H1 (cell line): ENCODE data around the gene DLL1. TPM values are rescaled to one million over a fixed set of nuclear protein-coding genes. Genes with fewer than 3 reads are reported as not detected.
A peak's percentile ranks its signal among the peaks of the same experiment; 100 is the strongest.

Experiments
- ASH2L ChIP-seq: fragments of 200-600, 300-600 bp; sonication (generic); IDR thresholded peaks from one replicate; pipeline ENCODE4 v1.7.1; 2017; ENCODE audit warnings: low read length
- BCL11A ChIP-seq, 2 experiments: IDR thresholded peaks; one replicate each; pipeline ENCODE4 v1.6.1; 2011; ENCODE audit warnings: low read depth in 2 of 2, low read length in 2 of 2, mild to moderate bottlenecking in 2 of 2
- CBX5 ChIP-seq: fragments of 300-800, 300-1000 bp; sonication (generic); IDR thresholded peaks from 2 replicates; pipeline ENCODE4 v1.7.1; 2016; ENCODE audit warnings: antibody characterized with exemption, low read length, low read depth
- CHD2 ChIP-seq: IDR thresholded peaks from 2 replicates; pipeline ENCODE4 v1.6.1; 2012; ENCODE audit warnings: low read length, improper control_type of control experiment
- GABPA ChIP-seq: IDR thresholded peaks from 2 replicates; pipeline ENCODE4 v1.6.1; 2011; ENCODE audit warnings: mild to moderate bottlenecking, low read length, moderate library complexity, borderline replicate concordance; ENCODE audit not compliant: insufficient read depth
- GTF2F1 ChIP-seq: IDR thresholded peaks from 2 replicates; pipeline ENCODE4 v1.6.1; 2012; ENCODE audit warnings: low read depth, low read length, improper control_type of control experiment, borderline replicate concordance
- KDM4A ChIP-seq: IDR thresholded peaks from one replicate; pipeline ENCODE4 v1.7.1; 2012; ENCODE audit warnings: low read depth, mild to moderate bottlenecking, moderate library complexity, low read length, inconsistent platforms; ENCODE audit not compliant: severe bottlenecking
- PHF8 ChIP-seq: fragments of 200-600 bp; sonication (generic); conservative IDR thresholded peaks from 2 replicates; pipeline ENCODE4 v1.7.1; 2012; ENCODE audit warnings: low read depth, mild to moderate bottlenecking, inconsistent platforms, low read length, moderate library complexity
- POLR2A ChIP-seq, 2 experiments: IDR thresholded peaks; 1 replicate in 1 of 2; 2 replicates in 1 of 2; pipeline ENCODE4 v1.6.1; 2011; ENCODE audit warnings: low read depth in 2 of 2, low read length in 2 of 2, mild to moderate bottlenecking in 2 of 2; ENCODE audit errors: control extremely low read depth in 1 of 2
- POLR2AphosphoS5 ChIP-seq: IDR thresholded peaks from 2 replicates; pipeline ENCODE4 v1.6.1; 2011; ENCODE audit warnings: low read depth, low read length
- RBBP5 ChIP-seq: IDR thresholded peaks from 2 replicates; pipeline ENCODE4 v1.7.1; 2012; ENCODE audit warnings: low read depth, mild to moderate bottlenecking, inconsistent platforms, low read length, moderate library complexity, borderline replicate concordance
- RXRA ChIP-seq: IDR thresholded peaks from 2 replicates; pipeline ENCODE4 v1.6.1; 2011; ENCODE audit warnings: low read depth, mild to moderate bottlenecking, low read length, moderate library complexity; ENCODE audit not compliant: insufficient read depth
- SIRT6 ChIP-seq: IDR thresholded peaks from one replicate; pipeline ENCODE4 v1.7.1; 2012; ENCODE audit warnings: low read length, inconsistent platforms
- SIX5 ChIP-seq: IDR thresholded peaks from 2 replicates; pipeline ENCODE4 v1.6.1; 2011; ENCODE audit warnings: mild to moderate bottlenecking, low read depth, low read length
- SRF ChIP-seq: IDR thresholded peaks from 2 replicates; pipeline ENCODE4 v1.6.1; 2011; ENCODE audit warnings: mild to moderate bottlenecking, low read depth, low read length, moderate library complexity
- TAF1 ChIP-seq: IDR thresholded peaks from 2 replicates; pipeline ENCODE4 v1.6.1; 2011; ENCODE audit warnings: mild to moderate bottlenecking, low read depth, low read length
- TBP ChIP-seq: IDR thresholded peaks from 2 replicates; pipeline ENCODE4 v1.6.1; 2011; ENCODE audit warnings: low read depth, low read length, improper control_type of control experiment
- polyA plus RNA-seq, 7 experiments: library from polyadenylated mRNA; depleted of rRNA in 3 of 7; stranded (reverse) in 5 of 7; unstranded in 2 of 7; fragments of >200 nt in 5 of 7; fragments of 200-250 nt in 2 of 7; gene quantifications; 1 replicate in 5 of 7; 2 replicates in 1 of 7; 4 replicates in 1 of 7; pipeline versions ENCODE4 v1.2.1 to v1.2.3, GENCODE V29; 2011 to 2013; ENCODE audit warnings: missing spikeins in 2 of 7, mixed read lengths in 2 of 7
- total RNA-seq: library from RNA; stranded (reverse); fragmentation: NEBNext Ultra II Directional; extraction: Animal tissue kit (Norgen Biotek cat#: 25700); gene quantifications from 2 replicates; pipeline ENCODE4 v1.2.1, GENCODE V29; 2021
- TF ChIP-seq, protein P1 (sequence below): IDR thresholded peaks from 2 replicates; pipeline ENCODE4 v1.6.1; 2012; ENCODE audit warnings: inconsistent platforms
- TF ChIP-seq, protein P2 (sequence below): IDR thresholded peaks from 2 replicates; pipeline ENCODE4 v1.6.1; 2011; ENCODE audit warnings: low read depth, mild to moderate bottlenecking, low read length; ENCODE audit not compliant: insufficient read depth

DLL1 gene
- total and polyA plus RNA-seq, 2 of the 8 experiments (the other 6 are each of a cell fraction or from before 2014, with no cell fraction given), result 1.7 to 3.8 TPM

DNA sequence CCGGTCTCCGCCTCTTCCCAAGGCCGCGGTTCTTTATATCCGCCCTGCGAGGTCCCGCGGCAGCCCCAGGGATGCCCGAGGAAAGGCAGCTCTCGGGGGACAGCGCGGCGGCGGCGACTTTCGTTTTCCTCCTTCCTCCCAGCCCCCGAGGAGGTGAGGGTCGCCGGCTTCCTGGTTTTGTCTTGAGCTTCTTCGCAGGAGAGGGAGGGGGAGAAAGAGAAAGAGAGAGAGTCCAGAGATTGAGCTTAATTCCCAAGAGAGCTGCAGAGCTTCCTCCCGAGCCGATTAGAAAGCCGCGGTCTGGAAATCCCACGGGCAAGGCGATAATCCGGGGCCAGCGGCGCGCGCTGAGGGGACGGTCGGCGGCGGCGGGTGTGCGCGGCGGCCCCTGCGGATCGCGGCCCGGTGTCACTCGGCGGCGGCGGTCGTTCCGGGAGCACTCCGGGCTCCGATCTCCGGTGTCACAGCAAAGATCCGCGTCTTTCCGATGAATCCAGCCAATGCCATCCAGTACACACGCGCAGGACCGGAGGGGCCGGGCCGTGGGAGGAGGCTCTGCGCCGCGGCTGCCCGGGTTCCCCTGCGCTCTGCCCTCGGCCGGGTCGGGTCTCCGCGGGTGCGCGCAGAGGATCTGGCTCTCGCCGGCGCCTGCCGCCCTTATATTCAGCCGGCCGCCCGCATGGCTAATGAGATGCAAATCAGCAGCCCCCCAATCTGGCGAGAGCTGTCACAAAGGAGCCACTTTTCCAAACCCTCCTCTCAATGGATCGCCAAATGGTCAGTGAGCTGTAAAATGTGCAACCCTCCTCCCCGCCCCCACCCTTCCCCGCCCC lies at the start of gene DLL1 (continued):
- TF ChIP-seq ASH2L (peak; percentile 47), KDM4A (peak; percentile 20), SIRT6 (no peak), GABPA (0 out of 2 replicates have a peak, but pooled peaks have one; percentile 14), POLR2AphosphoS5 (peak; percentile 84), PHF8 (peak; percentile 54), GTF2F1 (peak; percentile 69; the same call in 1 of the 2 replicates), CBX5 (no peak), SIX5 (no peak), RXRA (no peak), TBP (peak; percentile 94), BCL11A (IDR thresholded peaks at IDR 0.05; ENCODE audit: low read depth in 2 of 2, low read length in 2 of 2) (no peak), SRF (no peak), TAF1 (peak; percentile 78), RBBP5 (peak; percentile 74; the same call in 1 of the 2 replicates), POLR2A (IDR thresholded peaks at IDR 0.05; ENCODE audit: control extremely low read depth in 1 of 2, low read depth in 2 of 2, low read length in 2 of 2) (peak in 1 of 2 experiments; percentile 89; a peak in 2 of 3 replicates), CHD2 (no peak)
- TF ChIP-seq, protein P1, sequence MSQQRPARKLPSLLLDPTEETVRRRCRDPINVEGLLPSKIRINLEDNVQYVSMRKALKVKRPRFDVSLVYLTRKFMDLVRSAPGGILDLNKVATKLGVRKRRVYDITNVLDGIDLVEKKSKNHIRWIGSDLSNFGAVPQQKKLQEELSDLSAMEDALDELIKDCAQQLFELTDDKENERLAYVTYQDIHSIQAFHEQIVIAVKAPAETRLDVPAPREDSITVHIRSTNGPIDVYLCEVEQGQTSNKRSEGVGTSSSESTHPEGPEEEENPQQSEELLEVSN, result peak; percentile 34; the same call in 1 of the 2 replicates
- TF ChIP-seq, protein P2, sequence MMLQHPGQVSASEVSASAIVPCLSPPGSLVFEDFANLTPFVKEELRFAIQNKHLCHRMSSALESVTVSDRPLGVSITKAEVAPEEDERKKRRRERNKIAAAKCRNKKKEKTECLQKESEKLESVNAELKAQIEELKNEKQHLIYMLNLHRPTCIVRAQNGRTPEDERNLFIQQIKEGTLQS, result no peak
